ENCODE data around the gene CEND1. TPM values are rescaled to one million over a fixed set of nuclear protein-coding genes. Genes with fewer than 3 reads are reported as not detected.

The CEND1 gene
- total RNA-seq, 1 experiment from 2014 or later: 0.81 TPM

- H3K23me2 ChIP-seq (ENCODE audit: insufficient read length, low read depth, low read length, poor library complexity, severe bottlenecking): peaks cover 8% of the 10 kb centered on the region
- H3T11ph ChIP-seq (ENCODE audit: low read length): no peak overlapping the region
- H2BK120ac ChIP-seq (ENCODE audit: low read depth, low read length, poor library complexity, severe bottlenecking): no peak overlapping the region
- no peak overlapping the region for H3K18ac ChIP-seq (ENCODE audit: insufficient read length, low read depth, low read length)
- H4K5ac ChIP-seq (ENCODE audit: insufficient read length, low read depth, low read length): no peak overlapping the region
- H3K4ac ChIP-seq (ENCODE audit: low read depth, low read length): no peak overlapping the region
- H2AK5ac ChIP-seq (ENCODE audit: insufficient read length, low read length): no peak overlapping the region
- no peak overlapping the region for H3K4me2 ChIP-seq (ENCODE audit: insufficient read depth, insufficient read length, low read length)
- WGBS (ENCODE audit: extremely low coverage, insufficient read length, low lambda C conversion rate): no CpG with 5 or more reads among the region's 14 CpGs
- H3K4me3 Mint-ChIP-seq: no peak overlapping the region
- H3K4me1 Mint-ChIP-seq: peaks cover 23 to 37% of the 10 kb centered on the region in 2 experiments
- H3K14ac ChIP-seq (ENCODE audit: insufficient read depth, low read length): no peak overlapping the region
- no peak overlapping the region for H2BK12ac ChIP-seq (ENCODE audit: insufficient read length, low read depth, low read length)
- H3K27ac ChIP-seq (ENCODE audit: insufficient read length, low read depth, low read length): no peak overlapping the region
- H4K20me1 ChIP-seq (ENCODE audit: control insufficient read depth, insufficient read depth, insufficient read length): no peaks in the 10 kb centered on the region
- H2BK5ac ChIP-seq (ENCODE audit: insufficient read length, low read length): no peak overlapping the region
- peaks cover 12% of the 10 kb centered on the region for H3K27me3 Mint-ChIP-seq (ENCODE audit: low read depth)
- H3K27ac Mint-ChIP-seq: no peak overlapping the region; a peak in 1 of 7 replicates
- no peak for TF ChIP-seq CTCF (conservative IDR thresholded peaks at IDR 0.05)
- no peak overlapping the region for H3K23ac ChIP-seq (ENCODE audit: insufficient read length, low read depth, low read length)
- peaks cover 10 to 54% (median 44%) of the 10 kb centered on the region in 3 experiments; a peak in 6 of 7 replicates for H3K36me3 Mint-ChIP-seq (ENCODE audit: insufficient read depth in 1 of 3, low read depth in 3 of 3)
- no peak overlapping the region for H4K91ac ChIP-seq (ENCODE audit: insufficient read length, low read depth, low read length)
- no peak overlapping the region for H2AFZ ChIP-seq (ENCODE audit: low read length)
- H2BK20ac ChIP-seq (ENCODE audit: low read depth, low read length, poor library complexity, severe bottlenecking): no peak overlapping the region
- no peak overlapping the region for H3K56ac ChIP-seq (ENCODE audit: insufficient read length, low read depth, low read length)
- H3K27me3 ChIP-seq (ENCODE audit: insufficient read depth, low read length): peaks cover 4% of the 10 kb centered on the region; the same call in 1 of the 2 replicates
- H4K8ac ChIP-seq (replicated peaks; ENCODE audit: insufficient read length, low read depth, low read length): no peak overlapping the region
- H3K4me1 ChIP-seq (ENCODE audit: insufficient read depth, low read length): no peaks in the 10 kb centered on the region; the same call in 1 of the 2 replicates
- DNase-seq: no peak
- no peaks in the 10 kb centered on the region for H3K9me3 ChIP-seq (ENCODE audit: control insufficient read depth, low read depth, low read length)
- H3K79me1 ChIP-seq (ENCODE audit: insufficient read depth, low read depth, low read length, poor library complexity, severe bottlenecking): no peaks in the 10 kb centered on the region
- H3K9me3 Mint-ChIP-seq: no peaks in the 10 kb centered on the region
- H3K79me2 ChIP-seq (ENCODE audit: insufficient read depth, low read length): no peaks in the 10 kb centered on the region; the same call in 1 of the 2 replicates
- H3K9ac ChIP-seq (ENCODE audit: extremely low read depth, insufficient read length, low read length): no peak overlapping the region
- H2BK15ac ChIP-seq (ENCODE audit: low read depth, low read length): no peak overlapping the region
These were observed 46.4 kb upstream of the CEND1 start for GRCh38 chr11:836274-836673.

Data from H9 (cell line).